ENCODE measurements around the gene SLC7A10. TPM values are rescaled to one million over a fixed set of nuclear protein-coding genes. Genes with fewer than 3 reads are reported as not detected.

The SLC7A10 gene
- total RNA-seq, 3 donors from 2014 or later: 6.9 to 8.8 TPM; not detected in 1

DNA sequence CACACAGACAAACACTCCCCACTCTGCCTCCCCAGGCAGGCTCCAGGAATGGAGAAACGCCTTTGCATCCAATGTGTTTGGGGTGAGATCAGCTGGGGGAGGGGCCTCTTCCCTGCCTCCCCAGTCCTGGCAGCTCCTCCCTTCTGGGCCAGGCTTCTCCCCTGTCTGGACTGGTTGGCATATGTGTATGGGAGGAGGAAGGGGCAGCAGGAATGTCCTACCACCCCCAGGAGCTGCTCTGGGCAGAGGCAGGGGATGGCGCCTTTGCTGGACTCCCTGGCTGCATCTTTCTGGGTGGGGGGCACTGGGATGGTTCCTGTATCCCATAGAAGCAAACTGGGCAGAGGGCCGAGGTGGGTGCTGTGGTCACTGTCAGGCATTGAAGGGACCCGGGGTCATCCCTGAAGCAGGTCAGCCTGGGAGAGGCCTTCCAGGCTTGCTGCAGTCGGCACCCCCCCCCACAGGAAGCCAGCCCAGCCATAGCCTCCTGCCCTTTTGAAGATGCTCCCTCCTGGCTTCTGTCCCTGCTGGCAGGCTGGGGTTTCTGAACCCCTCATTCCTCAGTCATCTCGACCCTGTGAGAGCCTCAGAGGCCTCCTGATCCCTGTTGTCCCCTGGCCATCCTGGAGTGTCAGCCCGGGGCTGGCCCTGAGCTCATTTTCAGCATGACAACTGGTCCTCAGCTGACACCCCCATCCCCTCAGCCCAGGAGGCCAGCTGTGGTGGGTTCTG is 21.2 kb upstream of the SLC7A10 start:
- H3K27me3 ChIP-seq: no peaks in the 10 kb centered on the region
- no peak for DNase-seq (ENCODE audit: low spot score in 2 of 2)
- TF ChIP-seq, protein P1, sequence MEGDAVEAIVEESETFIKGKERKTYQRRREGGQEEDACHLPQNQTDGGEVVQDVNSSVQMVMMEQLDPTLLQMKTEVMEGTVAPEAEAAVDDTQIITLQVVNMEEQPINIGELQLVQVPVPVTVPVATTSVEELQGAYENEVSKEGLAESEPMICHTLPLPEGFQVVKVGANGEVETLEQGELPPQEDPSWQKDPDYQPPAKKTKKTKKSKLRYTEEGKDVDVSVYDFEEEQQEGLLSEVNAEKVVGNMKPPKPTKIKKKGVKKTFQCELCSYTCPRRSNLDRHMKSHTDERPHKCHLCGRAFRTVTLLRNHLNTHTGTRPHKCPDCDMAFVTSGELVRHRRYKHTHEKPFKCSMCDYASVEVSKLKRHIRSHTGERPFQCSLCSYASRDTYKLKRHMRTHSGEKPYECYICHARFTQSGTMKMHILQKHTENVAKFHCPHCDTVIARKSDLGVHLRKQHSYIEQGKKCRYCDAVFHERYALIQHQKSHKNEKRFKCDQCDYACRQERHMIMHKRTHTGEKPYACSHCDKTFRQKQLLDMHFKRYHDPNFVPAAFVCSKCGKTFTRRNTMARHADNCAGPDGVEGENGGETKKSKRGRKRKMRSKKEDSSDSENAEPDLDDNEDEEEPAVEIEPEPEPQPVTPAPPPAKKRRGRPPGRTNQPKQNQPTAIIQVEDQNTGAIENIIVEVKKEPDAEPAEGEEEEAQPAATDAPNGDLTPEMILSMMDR (IDR thresholded peaks at IDR 0.05): no peak
- no peak for TF ChIP-seq POLR2A (IDR thresholded peaks at IDR 0.05)
- no peak for TF ChIP-seq POLR2AphosphoS5 (IDR thresholded peaks at IDR 0.05)
- H3K4me1 ChIP-seq: no peaks in the 10 kb centered on the region
- H3K27ac ChIP-seq: no peak overlapping the region
- H3K4me3 ChIP-seq: no peak overlapping the region
- no peaks in the 10 kb centered on the region for H3K36me3 ChIP-seq
- H3K9me3 ChIP-seq: peaks cover 0 to 10% of the 10 kb centered on the region in 2 donors
- intact Hi-C loops (cut with DNase I; ENCODE audit: low total_unique reads): no loop called here

DNA sequence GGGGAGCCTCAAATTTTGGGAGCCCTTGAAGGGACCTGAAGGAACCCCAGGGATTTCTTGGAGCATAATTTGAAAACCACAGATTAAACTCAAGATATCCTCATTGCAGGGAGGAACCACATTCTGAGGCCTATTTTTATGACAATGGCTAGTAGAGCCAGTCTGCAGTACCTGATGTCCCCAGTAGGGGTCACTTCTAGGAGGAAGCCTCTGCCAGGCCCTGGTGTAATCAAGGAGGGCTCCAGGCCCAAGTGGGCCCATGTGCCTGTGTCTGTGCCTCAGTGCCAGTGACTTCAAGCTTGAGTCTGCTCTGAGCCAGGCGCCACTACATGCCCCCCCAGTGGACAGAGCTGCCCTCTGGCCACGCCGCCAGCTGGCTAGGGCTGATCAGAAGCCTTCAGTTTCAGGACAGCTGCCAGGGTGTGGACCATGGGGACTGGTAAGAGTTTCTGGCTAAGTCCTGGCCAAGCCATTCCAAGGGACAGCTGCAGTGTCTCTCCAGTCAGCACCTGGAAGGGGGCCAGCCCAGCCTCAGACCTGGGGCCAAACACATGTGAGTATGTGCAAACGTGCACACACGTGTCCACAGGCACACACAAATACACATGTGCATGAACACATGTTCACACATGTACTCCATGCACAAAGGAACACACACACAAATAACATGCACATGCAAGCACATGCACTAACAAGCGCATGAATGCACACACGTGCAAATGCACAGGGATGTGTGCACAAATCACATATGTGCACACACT is 20.5 kb upstream of the SLC7A10 start:
- TF ChIP-seq, protein P1 (IDR thresholded peaks at IDR 0.05): peak in 1 of 3 donors; percentile 11
- TF ChIP-seq POLR2A (IDR thresholded peaks at IDR 0.05): no peak
- Histone ChIP-seq H3K27me3 (no peaks in the 10 kb centered on the region), H3K4me3 (no peak overlapping the region), H3K9me3 (peaks cover 0 to 10% of the 10 kb centered on the region in 2 donors), H3K36me3 (no peaks in the 10 kb centered on the region), H3K27ac (no peak overlapping the region), H3K4me1 (no peaks in the 10 kb centered on the region)
- intact Hi-C loops (cut with DNase I; ENCODE audit: low total_unique reads): no loop called here
- no peak for DNase-seq (ENCODE audit: low spot score in 2 of 2)

- Histone ChIP-seq H3K27ac (no peak overlapping the region), H3K27me3 (no peaks in the 10 kb centered on the region), H3K4me3 (no peak overlapping the region), H3K4me1 (no peaks in the 10 kb centered on the region), H3K36me3 (no peaks in the 10 kb centered on the region), H3K9me3 (peaks cover 0 to 10% of the 10 kb centered on the region in 2 donors)
- no peak for DNase-seq (ENCODE audit: low spot score in 2 of 2)
- TF ChIP-seq POLR2AphosphoS5 (IDR thresholded peaks at IDR 0.05) (no peak), POLR2A (IDR thresholded peaks at IDR 0.05) (no peak)
- TF ChIP-seq, protein P1 (IDR thresholded peaks at IDR 0.05): no peak
- intact Hi-C loops (cut with DNase I; ENCODE audit: low total_unique reads): no loop called here
Observed at GRCh38 chr19:33242911-33243310, 17.3 kb upstream of the SLC7A10 start.

- H3K4me3 ChIP-seq: peak overlapping the region in 1 of 3 donors; percentile 49
- no peaks in the 10 kb centered on the region for H3K36me3 ChIP-seq
- H3K27me3 ChIP-seq: no peaks in the 10 kb centered on the region
- H3K4me1 ChIP-seq: no peaks in the 10 kb centered on the region
- peaks cover 0 to 10% of the 10 kb centered on the region in 2 donors for H3K9me3 ChIP-seq
- intact Hi-C loops (cut with DNase I; ENCODE audit: low total_unique reads): no loop called here
- TF ChIP-seq POLR2AphosphoS5 (IDR thresholded peaks at IDR 0.05) (no peak), POLR2A (IDR thresholded peaks at IDR 0.05) (no peak)
- TF ChIP-seq, protein P1 (IDR thresholded peaks at IDR 0.05): no peak
- no peak for DNase-seq (ENCODE audit: low spot score in 2 of 2)
- no peak overlapping the region for H3K27ac ChIP-seq
Observed at GRCh38 chr19:33242131-33242530, 16.5 kb upstream of the SLC7A10 start.

GRCh38 chr19:33241530-33242101 is 16.0 kb upstream of the SLC7A10 start:
- Histone ChIP-seq H3K4me1 (no peaks in the 10 kb centered on the region), H3K9me3 (peaks cover 0 to 10% of the 10 kb centered on the region in 2 donors), H3K27ac (no peak overlapping the region), H3K27me3 (no peaks in the 10 kb centered on the region), H3K4me3 (peak overlapping the region in 1 of 3 donors; percentile 49), H3K36me3 (no peaks in the 10 kb centered on the region)
- no peak for DNase-seq (ENCODE audit: low spot score in 2 of 2)
- intact Hi-C loops (cut with DNase I; ENCODE audit: low total_unique reads): no loop called here
- TF ChIP-seq, protein P1 (IDR thresholded peaks at IDR 0.05): peak in 2 of 3 donors; percentile 72 to 76
- no peak for TF ChIP-seq POLR2AphosphoS5 (IDR thresholded peaks at IDR 0.05)

Measured in breast epithelium (tissue), 4 donors.